ENCODE measurements around the gene DOCK1.

DOCK1 gene

DNA sequence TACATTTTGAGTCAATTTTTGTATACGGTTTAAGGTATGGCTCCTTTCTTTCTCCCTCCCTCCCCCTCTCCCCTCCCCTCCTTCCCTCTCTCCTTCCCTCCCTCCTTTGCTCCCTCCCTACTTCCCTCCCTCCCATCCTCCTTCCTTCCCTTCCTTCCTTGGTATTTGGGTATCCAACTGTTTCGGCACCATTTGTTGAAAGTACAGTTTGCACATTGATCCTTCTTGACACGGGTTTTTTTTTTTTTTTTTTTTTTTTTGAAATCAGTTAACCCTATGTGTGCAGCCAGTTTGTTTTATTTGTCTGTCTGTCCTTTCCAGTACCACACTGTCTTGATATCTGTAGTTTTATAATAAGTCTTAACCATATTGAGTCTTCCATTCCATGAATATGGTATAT, 331.0 kb downstream of the DOCK1 start:
- H3K27ac ChIP-seq = no peak overlapping the region
- TF ChIP-seq, protein P1, sequence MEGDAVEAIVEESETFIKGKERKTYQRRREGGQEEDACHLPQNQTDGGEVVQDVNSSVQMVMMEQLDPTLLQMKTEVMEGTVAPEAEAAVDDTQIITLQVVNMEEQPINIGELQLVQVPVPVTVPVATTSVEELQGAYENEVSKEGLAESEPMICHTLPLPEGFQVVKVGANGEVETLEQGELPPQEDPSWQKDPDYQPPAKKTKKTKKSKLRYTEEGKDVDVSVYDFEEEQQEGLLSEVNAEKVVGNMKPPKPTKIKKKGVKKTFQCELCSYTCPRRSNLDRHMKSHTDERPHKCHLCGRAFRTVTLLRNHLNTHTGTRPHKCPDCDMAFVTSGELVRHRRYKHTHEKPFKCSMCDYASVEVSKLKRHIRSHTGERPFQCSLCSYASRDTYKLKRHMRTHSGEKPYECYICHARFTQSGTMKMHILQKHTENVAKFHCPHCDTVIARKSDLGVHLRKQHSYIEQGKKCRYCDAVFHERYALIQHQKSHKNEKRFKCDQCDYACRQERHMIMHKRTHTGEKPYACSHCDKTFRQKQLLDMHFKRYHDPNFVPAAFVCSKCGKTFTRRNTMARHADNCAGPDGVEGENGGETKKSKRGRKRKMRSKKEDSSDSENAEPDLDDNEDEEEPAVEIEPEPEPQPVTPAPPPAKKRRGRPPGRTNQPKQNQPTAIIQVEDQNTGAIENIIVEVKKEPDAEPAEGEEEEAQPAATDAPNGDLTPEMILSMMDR (conservative IDR thresholded peaks at IDR 0.05) = no peak
- TF ChIP-seq ZFX (IDR thresholded peaks at IDR 0.05) = no peak

DNA sequence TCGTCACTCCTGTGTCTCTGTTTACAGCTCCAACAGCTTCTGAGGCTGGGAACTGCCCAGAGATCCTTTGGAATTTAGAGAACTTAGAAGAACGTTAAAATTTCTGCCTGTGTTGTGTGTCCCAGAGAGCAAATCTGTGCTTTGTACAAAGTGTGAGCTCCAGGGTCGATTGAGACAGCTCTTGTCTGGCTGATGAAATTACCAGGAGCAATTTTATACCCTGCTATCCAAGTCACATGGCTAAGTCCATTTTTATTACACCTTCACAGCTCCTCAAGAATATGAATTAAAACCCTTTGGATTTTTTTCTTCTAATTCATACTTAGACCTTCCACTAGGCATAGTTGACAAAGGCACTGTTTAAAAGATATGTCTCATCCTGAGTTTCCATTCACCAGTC, 337.7 kb downstream of the DOCK1 start:
- H3K27ac ChIP-seq = no peak overlapping the region
- TF ChIP-seq, protein P1 (conservative IDR thresholded peaks at IDR 0.05) = no peak
- no peak for TF ChIP-seq ZFX (IDR thresholded peaks at IDR 0.05)

DNA sequence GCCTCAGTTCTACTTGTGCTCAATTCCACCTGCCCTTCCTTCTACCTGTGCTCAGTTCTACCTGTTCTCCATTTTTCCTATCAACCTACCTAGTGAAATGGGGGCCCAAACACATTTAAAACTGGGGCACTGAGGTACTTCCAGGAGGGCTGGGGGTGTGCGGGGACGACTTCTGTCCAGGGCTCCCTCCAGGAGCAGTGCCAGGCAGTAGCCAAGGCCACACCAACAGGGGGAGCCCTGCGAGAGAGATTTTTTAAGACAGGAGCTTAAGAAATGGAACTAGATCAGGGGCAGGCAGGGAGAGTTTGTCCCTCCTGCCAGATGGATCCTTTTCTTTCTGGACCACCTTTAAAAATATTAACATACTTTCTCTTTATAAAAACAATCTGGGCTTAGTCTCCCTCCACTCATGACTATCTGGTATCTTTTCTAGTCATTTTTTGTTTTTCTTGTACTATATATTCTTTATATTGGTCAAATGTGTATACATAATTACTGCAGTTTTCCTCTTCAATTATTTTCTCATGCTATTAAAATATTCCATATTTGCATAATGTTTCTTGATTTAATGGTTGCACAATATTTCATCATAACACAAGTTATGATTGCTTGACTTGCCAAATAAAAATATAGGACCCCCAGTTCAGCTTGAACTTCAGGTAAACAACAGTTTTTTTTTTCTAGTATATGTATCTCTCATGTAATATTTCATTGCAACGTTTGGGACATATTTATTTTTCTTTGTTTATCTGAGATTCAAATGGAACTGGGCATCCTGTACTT, 338.5 kb downstream of the DOCK1 start:
- H3K27ac ChIP-seq = no peak overlapping the region
- TF ChIP-seq, protein P1 (conservative IDR thresholded peaks at IDR 0.05) = peak; percentile 80
- no peak for TF ChIP-seq ZFX (IDR thresholded peaks at IDR 0.05)

DNA sequence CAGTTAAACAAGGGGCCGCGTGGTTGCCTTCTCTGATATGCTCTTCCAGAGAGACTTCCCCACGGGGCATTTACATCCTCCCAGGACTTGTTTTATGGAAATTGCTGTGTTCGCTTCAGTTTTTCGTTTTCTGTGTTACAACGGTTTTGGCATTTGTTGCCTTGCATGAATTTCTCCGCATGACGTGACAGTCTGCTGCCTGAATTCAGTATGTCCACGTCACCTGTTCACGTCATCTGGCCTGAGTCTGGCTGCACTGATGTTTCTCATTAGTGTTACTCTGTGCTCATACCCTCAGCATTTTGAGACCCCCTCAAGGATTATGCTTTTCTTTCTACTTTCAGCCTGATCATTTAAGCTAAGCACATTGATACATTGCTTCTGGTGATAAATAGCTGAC, 340.2 kb downstream of the DOCK1 start:
- no peak for TF ChIP-seq ZFX (IDR thresholded peaks at IDR 0.05)
- TF ChIP-seq, protein P1 (conservative IDR thresholded peaks at IDR 0.05) = no peak
- H3K27ac ChIP-seq = no peak overlapping the region

DNA sequence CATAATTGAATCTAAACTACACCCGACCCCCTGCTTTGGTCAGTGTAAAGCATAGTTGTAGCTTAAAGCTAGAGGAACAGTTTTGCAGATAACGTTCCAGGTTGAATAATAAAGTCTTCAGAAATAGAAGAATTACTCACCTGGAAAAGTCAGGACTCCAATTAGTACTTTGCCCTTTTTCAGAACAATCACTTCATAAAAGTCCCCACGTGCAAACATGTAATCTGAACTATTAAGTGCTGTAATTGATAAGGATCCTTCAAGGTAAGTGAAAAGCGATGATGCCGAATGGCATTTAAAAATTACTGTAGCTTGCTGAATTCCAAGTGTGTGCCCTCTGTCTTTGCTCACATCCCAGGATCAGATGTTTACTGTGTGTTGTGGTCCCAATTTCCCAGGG, 344.8 kb downstream of the DOCK1 start:
- no peak for TF ChIP-seq ZFX (IDR thresholded peaks at IDR 0.05)
- TF ChIP-seq, protein P1 (conservative IDR thresholded peaks at IDR 0.05) = no peak
- H3K27ac ChIP-seq = no peak overlapping the region

DNA sequence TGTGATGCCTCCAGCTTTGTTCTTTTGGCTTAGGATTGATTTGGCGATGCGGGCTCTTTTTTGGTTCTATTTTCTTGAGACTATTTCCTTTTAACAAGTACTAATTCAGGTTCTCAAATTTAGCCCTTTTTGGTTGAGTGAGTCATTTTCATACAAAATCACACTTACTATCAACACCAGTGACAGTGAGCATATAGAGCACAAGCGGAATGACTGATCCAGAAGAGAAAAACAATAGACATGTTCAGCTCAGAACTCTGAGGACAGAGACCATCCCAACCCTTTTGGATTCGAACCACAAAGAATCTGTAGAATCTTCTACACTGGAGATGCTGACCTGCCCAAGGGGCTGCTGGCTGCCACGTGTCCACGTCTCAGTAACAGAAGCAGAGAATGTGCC, 347.6 kb downstream of the DOCK1 start:
- TF ChIP-seq, protein P1 (conservative IDR thresholded peaks at IDR 0.05) = no peak
- TF ChIP-seq ZFX (IDR thresholded peaks at IDR 0.05) = no peak
- no peak overlapping the region for H3K27ac ChIP-seq

DNA sequence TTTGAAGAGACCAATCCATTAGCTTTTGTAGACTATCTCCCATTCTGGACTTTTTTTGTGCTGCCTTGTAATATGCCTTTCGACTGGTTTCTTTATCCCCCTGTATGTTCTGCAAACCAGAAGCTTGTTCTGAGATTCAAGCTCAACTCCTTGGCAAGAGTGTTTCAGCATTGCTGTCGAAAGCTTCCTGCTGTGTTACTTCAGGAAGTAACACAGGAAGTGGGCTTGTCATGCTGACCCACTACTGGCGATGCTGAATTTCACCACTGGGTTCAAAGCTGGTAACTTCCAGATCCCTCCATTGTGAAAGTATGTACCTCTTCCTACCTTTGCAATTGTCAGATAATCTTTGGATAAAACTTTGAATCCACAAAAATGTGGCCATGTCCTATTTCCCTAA, 349.0 kb downstream of the DOCK1 start:
- no peak overlapping the region for H3K27ac ChIP-seq
- TF ChIP-seq ZFX (IDR thresholded peaks at IDR 0.05) = no peak
- TF ChIP-seq, protein P1 (conservative IDR thresholded peaks at IDR 0.05) = no peak

All from C4-2B (cell line).